Left lobe of liver (tissue), 2 donors: ENCODE data around the gene SLC35F2. TPM values are rescaled to one million over a fixed set of nuclear protein-coding genes. Genes with fewer than 3 reads are reported as not detected.

ENCODE experiments used
- ATAC-seq: fragments of 200-7000 bp; cut with Tn5 transposase; one replicate; pipeline ENCODE4 v1.9.1; 2020; ENCODE audit warnings: mild to moderate bottlenecking, moderate library complexity
- DNase-seq: peaks from one replicate; pipeline ENCODE4 v3.0.0-alpha.2; 2020; ENCODE audit warnings: low spot score
- total RNA-seq: library from RNA; stranded (reverse); gene quantifications from one replicate; pipeline ENCODE4 v1.2.1, GENCODE V29; 2021
- donor health status: DM: no; HTN: no; CAD: no; lungs with moderate emphysema.
- donor health status: DM: no; HTN: yes; CAD: no.

The SLC35F2 gene
- total RNA-seq, 1 donor from 2014 or later = 0.78 TPM

GRCh38 chr11:107743191-107743590, 115.4 kb downstream of the SLC35F2 start:
- DNase-seq = no peak

GRCh38 chr11:107741044-107741823, 117.4 kb downstream of the SLC35F2 start:
- ATAC-seq = peak; percentile 65
- DNase-seq = no peak

More at GRCh38 chr11:107743191-107743590, 115.4 kb downstream of the SLC35F2 start:
- ATAC-seq = no peak

Other genes with a start within 250 kb of the SLC35F2 start
- gene SLN, start 146.7 kb downstream of the SLC35F2 start, total RNA-seq = not detected
- 0.58 TPM for gene RAB39A, start 69.7 kb upstream of the SLC35F2 start, total RNA-seq
- 19.1 TPM for gene CUL5, start 150.1 kb upstream of the SLC35F2 start, total RNA-seq